Lower lobe of right lung (tissue), 2 donors: ENCODE results near the gene HELZ. TPM values are rescaled to one million over a fixed set of nuclear protein-coding genes. Genes with fewer than 3 reads are reported as not detected.
A peak's percentile ranks its signal among the peaks of the same experiment; 100 is the strongest.

Experiments
- ATAC-seq, 2 donors: fragments of 200-7000 bp; cut with Tn5 transposase; one replicate each; pipeline ENCODE4 v1.9.1; 2020 to 2022; ENCODE audit warnings: mild to moderate bottlenecking in 2 of 2, moderate library complexity in 2 of 2
- DNase-seq: peaks from one replicate; pipeline ENCODE4 v3.0.0-alpha.2; 2020
- H3K27ac ChIP-seq: fragments of 200-600 bp; one replicate; pipeline ENCODE4 v1.8.0; 2022
- H3K27me3 ChIP-seq: fragments of 200-600 bp; one replicate; pipeline ENCODE4 v1.8.0; 2022; ENCODE audit warnings: low read depth
- H3K36me3 ChIP-seq: fragments of 200-600 bp; one replicate; pipeline ENCODE4 v1.8.0; 2022; ENCODE audit warnings: mild to moderate bottlenecking
- H3K4me1 ChIP-seq: fragments of 200-600 bp; one replicate; pipeline ENCODE4 v1.8.0; 2022
- H3K4me3 ChIP-seq: fragments of 200-600 bp; one replicate; pipeline ENCODE4 v1.8.0; 2022; ENCODE audit warnings: mild to moderate bottlenecking
- H3K9me3 ChIP-seq: fragments of 200-600 bp; one replicate; pipeline ENCODE4 v1.8.0; 2022
- intact Hi-C: fragments of 100-400 bp; cut with DNase I; formaldehyde crosslinking; loops from one replicate; pipeline ENCODE4 v1.11.0; 2022
- total RNA-seq: library from RNA; stranded (reverse); fragmentation: NEBNext Ultra II Directional; extraction: Animal tissue kit (Norgen Biotek cat#: 25700); gene quantifications from one replicate; pipeline ENCODE4 v1.2.1, GENCODE V29; 2021
- TF ChIP-seq, protein P1 (sequence below): fragments of 200-600 bp; IDR thresholded peaks from one replicate; pipeline ENCODE4 v1.8.0; 2022; ENCODE audit warnings: antibody characterized with exemption, mild to moderate bottlenecking
- donor health status: DM: no; HTN: yes; CAD: no; lungs with severe emphysema.

HELZ gene
- total RNA-seq, 1 donor from 2014 or later, result 68.9 TPM

- ATAC-seq (peak; percentile 20 to 31), DNase-seq (peak; percentile 51)
- Histone ChIP-seq H3K9me3 (no peaks in the 10 kb centered on the region), H3K4me1 (peaks cover 66% of the 10 kb centered on the region), H3K27me3 (no peaks in the 10 kb centered on the region), H3K36me3 (peaks cover 12% of the 10 kb centered on the region), H3K27ac (peak overlapping the region; percentile 93), H3K4me3 (peak overlapping the region; percentile 99)
- intact Hi-C loops, result no loop called here
- TF ChIP-seq, protein P1, sequence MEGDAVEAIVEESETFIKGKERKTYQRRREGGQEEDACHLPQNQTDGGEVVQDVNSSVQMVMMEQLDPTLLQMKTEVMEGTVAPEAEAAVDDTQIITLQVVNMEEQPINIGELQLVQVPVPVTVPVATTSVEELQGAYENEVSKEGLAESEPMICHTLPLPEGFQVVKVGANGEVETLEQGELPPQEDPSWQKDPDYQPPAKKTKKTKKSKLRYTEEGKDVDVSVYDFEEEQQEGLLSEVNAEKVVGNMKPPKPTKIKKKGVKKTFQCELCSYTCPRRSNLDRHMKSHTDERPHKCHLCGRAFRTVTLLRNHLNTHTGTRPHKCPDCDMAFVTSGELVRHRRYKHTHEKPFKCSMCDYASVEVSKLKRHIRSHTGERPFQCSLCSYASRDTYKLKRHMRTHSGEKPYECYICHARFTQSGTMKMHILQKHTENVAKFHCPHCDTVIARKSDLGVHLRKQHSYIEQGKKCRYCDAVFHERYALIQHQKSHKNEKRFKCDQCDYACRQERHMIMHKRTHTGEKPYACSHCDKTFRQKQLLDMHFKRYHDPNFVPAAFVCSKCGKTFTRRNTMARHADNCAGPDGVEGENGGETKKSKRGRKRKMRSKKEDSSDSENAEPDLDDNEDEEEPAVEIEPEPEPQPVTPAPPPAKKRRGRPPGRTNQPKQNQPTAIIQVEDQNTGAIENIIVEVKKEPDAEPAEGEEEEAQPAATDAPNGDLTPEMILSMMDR, result no peak
Measured at GRCh38 chr17:67244431-67245072, 444 bp downstream of the HELZ start.

DNA sequence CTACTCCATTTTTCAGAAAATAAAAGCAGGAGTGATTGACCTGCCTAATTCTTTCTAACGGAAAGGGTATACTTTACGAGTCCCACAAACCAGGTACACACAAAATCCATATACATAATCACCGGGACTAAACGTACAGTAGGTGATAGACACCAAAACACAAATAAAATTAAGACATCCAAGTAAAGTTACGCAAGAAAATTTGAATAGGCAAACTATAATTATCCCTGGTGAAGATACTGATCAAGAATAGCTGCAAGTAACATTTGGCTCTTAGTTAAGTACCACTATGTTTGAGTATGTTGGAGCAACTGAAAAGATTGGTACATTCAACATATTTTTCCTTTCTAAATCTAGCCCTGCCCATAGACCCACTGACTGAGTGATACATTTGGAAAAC, 1.7 kb downstream of the HELZ start:
- DNase-seq (no peak), ATAC-seq (no peak)
- H3K27me3 ChIP-seq, result no peaks in the 10 kb centered on the region
- TF ChIP-seq, protein P1, result no peak
- peak overlapping the region; percentile 99 for H3K4me3 ChIP-seq
- H3K27ac ChIP-seq, result no peak overlapping the region
- H3K36me3 ChIP-seq, result peaks cover 24% of the 10 kb centered on the region
- H3K4me1 ChIP-seq, result peaks cover 73% of the 10 kb centered on the region
- no peaks in the 10 kb centered on the region for H3K9me3 ChIP-seq
- intact Hi-C loops, result no loop called here

GRCh38 chr17:67241719-67242341, 3.2 kb downstream of the HELZ start:
- no peak for DNase-seq
- Histone ChIP-seq H3K4me1 (peaks cover 65% of the 10 kb centered on the region), H3K27me3 (no peaks in the 10 kb centered on the region), H3K36me3 (peaks cover 39% of the 10 kb centered on the region), H3K27ac (no peak overlapping the region), H3K9me3 (no peaks in the 10 kb centered on the region), H3K4me3 (no peak overlapping the region)
- intact Hi-C loops, result no loop called here
- TF ChIP-seq, protein P1, result no peak
- ATAC-seq, result no peak

GRCh38 chr17:67239597-67239996, 5.4 kb downstream of the HELZ start:
- Histone ChIP-seq H3K27me3 (no peaks in the 10 kb centered on the region), H3K4me1 (peaks cover 55% of the 10 kb centered on the region), H3K4me3 (no peak overlapping the region), H3K27ac (no peak overlapping the region), H3K36me3 (peaks cover 55% of the 10 kb centered on the region), H3K9me3 (no peaks in the 10 kb centered on the region)
- intact Hi-C loops, result no loop called here
- peak in 1 of 2 donors; percentile 13 for ATAC-seq
- TF ChIP-seq, protein P1, result no peak
- DNase-seq, result no peak

DNA sequence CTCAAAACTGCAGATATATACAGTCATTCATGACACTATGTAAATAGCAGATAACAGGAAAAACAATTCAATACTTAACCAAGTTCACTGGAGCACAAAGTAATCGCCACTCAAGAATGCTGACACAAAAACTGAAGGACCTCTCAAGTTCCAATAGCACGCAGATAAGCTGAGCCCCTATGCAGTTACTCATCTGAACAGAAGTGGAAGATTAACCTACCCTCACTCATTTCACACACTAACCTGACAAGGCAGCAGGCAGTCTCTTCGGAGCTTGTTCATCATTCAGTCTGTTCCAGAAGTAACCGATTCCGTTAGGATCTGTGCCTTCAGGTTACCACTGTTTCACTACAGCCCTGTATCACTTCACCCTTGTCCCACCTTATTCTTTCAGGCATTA, 6.0 kb downstream of the HELZ start:
- no peak overlapping the region for H3K4me3 ChIP-seq
- TF ChIP-seq, protein P1, result no peak
- no peak overlapping the region for H3K27ac ChIP-seq
- peaks cover 60% of the 10 kb centered on the region for H3K36me3 ChIP-seq
- intact Hi-C loops, result no loop called here
- DNase-seq (no peak), ATAC-seq (peak; percentile 41 to 86)
- peaks cover 52% of the 10 kb centered on the region for H3K4me1 ChIP-seq
- no peaks in the 10 kb centered on the region for H3K9me3 ChIP-seq
- H3K27me3 ChIP-seq, result no peaks in the 10 kb centered on the region
